ENCODE measurements around the gene UGT1A7.

DNA sequence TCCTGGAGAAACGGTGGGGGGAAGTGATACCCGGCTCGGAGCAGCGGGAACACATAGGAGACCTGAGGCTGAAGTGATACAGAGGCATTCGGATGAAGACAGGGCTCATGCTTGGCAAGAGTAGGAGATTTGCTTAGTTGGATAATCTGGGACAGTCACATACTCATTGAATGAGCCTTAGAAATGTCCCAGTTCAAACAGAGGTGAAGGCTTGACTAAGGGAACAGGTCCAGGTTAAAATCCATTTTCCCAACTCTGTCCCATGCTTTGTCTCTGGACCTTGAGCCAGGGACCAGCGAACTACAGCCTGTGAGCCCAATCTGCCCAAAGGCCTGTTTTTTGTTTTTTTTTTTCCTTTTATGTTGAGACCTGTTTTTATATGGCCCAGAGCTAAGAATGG lies 12.3 kb downstream of the UGT1A7 start:
- TF ChIP-seq CTCF (conservative IDR thresholded peaks at IDR 0.05; ENCODE audit: low read length) (no peak), EZH2phosphoT487 (IDR thresholded peaks at IDR 0.05; ENCODE audit: borderline replicate concordance) (no peak)

All from Loucy (cell line).